ENCODE results near the gene GNE.

DNA sequence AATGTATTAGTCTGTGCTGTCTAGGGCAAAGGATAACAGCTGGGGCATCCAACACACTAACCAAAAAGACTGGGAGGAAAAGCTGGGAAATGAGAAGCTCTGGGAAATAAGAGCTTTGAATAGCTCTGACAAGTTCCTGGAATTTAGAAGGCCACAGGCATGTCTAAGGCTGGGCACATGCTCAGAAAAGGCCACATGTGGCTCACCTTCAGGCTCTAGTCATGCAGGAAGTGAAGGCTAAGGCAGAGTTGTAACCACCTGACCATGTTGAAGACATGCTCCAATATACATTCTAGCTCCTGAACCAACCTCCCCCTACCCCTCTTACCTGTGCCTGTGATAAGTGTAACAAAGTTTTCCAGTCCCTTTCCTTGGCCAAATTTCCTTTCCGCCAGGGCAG, 35.8 kb downstream of the GNE start:
- no peak for TF ChIP-seq JUNB (CRISPR knock-in tag; IDR thresholded peaks at IDR 0.05; ENCODE audit: borderline replicate concordance)
- TF ChIP-seq ZFP36L2 (CRISPR knock-in tag; IDR thresholded peaks at IDR 0.05): no peak
- no peak for TF ChIP-seq RBM22 (optimal IDR thresholded peaks at IDR 0.05; ENCODE audit: low read length)
- no peak for TF ChIP-seq CTCF (CRISPR knock-in tag; IDR thresholded peaks at IDR 0.05)
- TF ChIP-seq MYC (CRISPR knock-in tag; IDR thresholded peaks at IDR 0.05; ENCODE audit: borderline replicate concordance): no peak
- no peak for TF ChIP-seq ZBTB43 (CRISPR knock-in tag; conservative IDR thresholded peaks at IDR 0.05)
- TF ChIP-seq, protein P1, sequence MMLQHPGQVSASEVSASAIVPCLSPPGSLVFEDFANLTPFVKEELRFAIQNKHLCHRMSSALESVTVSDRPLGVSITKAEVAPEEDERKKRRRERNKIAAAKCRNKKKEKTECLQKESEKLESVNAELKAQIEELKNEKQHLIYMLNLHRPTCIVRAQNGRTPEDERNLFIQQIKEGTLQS (CRISPR knock-in tag; IDR thresholded peaks at IDR 0.05): no peak
- TF ChIP-seq ZNF639 (CRISPR knock-in tag; conservative IDR thresholded peaks at IDR 0.05): no peak
- TF ChIP-seq POLR2A (IDR thresholded peaks at IDR 0.05; ENCODE audit: insufficient read depth in 1 of 2, low read depth in 2 of 2, low read length in 2 of 2): no peak
- TF ChIP-seq ZNF274 (CRISPR knock-in tag; IDR thresholded peaks at IDR 0.05): no peak
- TF ChIP-seq, protein P2, sequence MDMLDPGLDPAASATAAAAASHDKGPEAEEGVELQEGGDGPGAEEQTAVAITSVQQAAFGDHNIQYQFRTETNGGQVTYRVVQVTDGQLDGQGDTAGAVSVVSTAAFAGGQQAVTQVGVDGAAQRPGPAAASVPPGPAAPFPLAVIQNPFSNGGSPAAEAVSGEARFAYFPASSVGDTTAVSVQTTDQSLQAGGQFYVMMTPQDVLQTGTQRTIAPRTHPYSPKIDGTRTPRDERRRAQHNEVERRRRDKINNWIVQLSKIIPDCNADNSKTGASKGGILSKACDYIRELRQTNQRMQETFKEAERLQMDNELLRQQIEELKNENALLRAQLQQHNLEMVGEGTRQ (IDR thresholded peaks at IDR 0.05; ENCODE audit: low read depth, low read length): no peak
- TF ChIP-seq, protein P2 (CRISPR knock-in tag; IDR thresholded peaks at IDR 0.05; ENCODE audit: borderline replicate concordance): no peak
- no peak for TF ChIP-seq KDM4B (CRISPR knock-in tag; IDR thresholded peaks at IDR 0.05)
- TF ChIP-seq SRSF9 (IDR thresholded peaks at IDR 0.05; ENCODE audit: borderline replicate concordance, insufficient read depth, low read depth, low read length, poor library complexity, severe bottlenecking): no peak
- TF ChIP-seq FOXO4 (CRISPR knock-in tag; conservative IDR thresholded peaks at IDR 0.05): no peak
